Prostate gland (tissue), 2 donors: ENCODE data around the gene CKAP2L. TPM values are rescaled to one million over a fixed set of nuclear protein-coding genes. Genes with fewer than 3 reads are reported as not detected.

Experiments used
- DNase-seq: peaks from one replicate; pipeline ENCODE4 v3.0.0-alpha.2; 2019; ENCODE audit warnings: low spot score
- H3K27ac ChIP-seq, 2 donors: fragments of 200-600 bp; sonication (generic); 2 replicates each; pipeline ENCODE4 v1.5.1; 2017 to 2019
- H3K27me3 ChIP-seq: fragments of 200-600 bp; sonication (generic); replicated peaks from 2 replicates; pipeline ENCODE4 v1.5.1; 2019; ENCODE audit not compliant: insufficient read depth
- H3K36me3 ChIP-seq, 2 donors: fragments of 200-600 bp; sonication (generic); 1 replicate in 1 of 2; 2 replicates in 1 of 2; pipeline versions ENCODE4 v1.5.1 to v1.8.1; 2017 to 2019
- H3K4me1 ChIP-seq: fragments of 200-600 bp; sonication (generic); replicated peaks from 2 replicates; pipeline ENCODE4 v1.5.1; 2019
- H3K4me3 ChIP-seq, 2 donors: fragments of 200-600 bp; sonication (generic); 2 replicates each; pipeline ENCODE4 v1.5.1; 2017 to 2019
- H3K9me3 ChIP-seq: fragments of 200-600 bp; sonication (generic); 2 replicates; pipeline ENCODE4 v1.5.1; 2017
- CTCF ChIP-seq, 4 experiments: fragments of 200-600 bp in 2 of 4; fragments of 450-650 bp in 2 of 4; sonication (generic) in 2 of 4; IDR thresholded peaks; 1 replicate in 3 of 4; 2 replicates in 1 of 4; pipeline ENCODE4 v1.5.1; 2016 to 2019; ENCODE audit warnings: antibody characterized with exemption in 4 of 4, mild to moderate bottlenecking in 2 of 4, moderate library complexity in 2 of 4
- POLR2A ChIP-seq: fragments of 450-650 bp; IDR thresholded peaks from one replicate; pipeline ENCODE4 v1.6.1; 2016; ENCODE audit warnings: antibody characterized with exemption, mild to moderate bottlenecking
- POLR2AphosphoS5 ChIP-seq: sonication (generic); formaldehyde crosslinking; IDR thresholded peaks from one replicate; pipeline ENCODE4 v1.6.1; 2017; ENCODE audit warnings: antibody characterized with exemption
- WGBS: methylation state at CpG from one replicate; pipeline ENCODE4 v1.1.5; 2018; 5-methylcytosine and 5-hydroxymethylcytosine counted together
- intact Hi-C: fragments of 100-400 bp; cut with DNase I; formaldehyde crosslinking; loops from one replicate; pipeline ENCODE4 v1.14.2; 2022
- total RNA-seq, 2 donors: library from RNA; depleted of rRNA; stranded (reverse); fragments of >200 nt; gene quantifications; one replicate each; pipeline ENCODE4 v1.1.0, GENCODE V29; 2016

The CKAP2L gene
- total RNA-seq, 2 donors from 2014 or later, result 0.23 to 3.1 TPM

GRCh38 chr2:112728029-112728362 lies 36.4 kb downstream of the CKAP2L start:
- TF ChIP-seq POLR2AphosphoS5 (no peak), CTCF (IDR thresholded peaks at IDR 0.05) (no peak), POLR2A (no peak)
- H3K27me3 ChIP-seq, result no peaks in the 10 kb centered on the region
- no peaks in the 10 kb centered on the region for H3K9me3 ChIP-seq
- H3K36me3 ChIP-seq, result no peaks in the 10 kb centered on the region
- WGBS, result 83% methylated on average over 4 of the region's 4 CpGs
- no peaks in the 10 kb centered on the region for H3K4me1 ChIP-seq
- no peak overlapping the region for H3K4me3 ChIP-seq
- no peak overlapping the region for H3K27ac ChIP-seq
- intact Hi-C loops, result no loop called here
- no peak for DNase-seq

DNA sequence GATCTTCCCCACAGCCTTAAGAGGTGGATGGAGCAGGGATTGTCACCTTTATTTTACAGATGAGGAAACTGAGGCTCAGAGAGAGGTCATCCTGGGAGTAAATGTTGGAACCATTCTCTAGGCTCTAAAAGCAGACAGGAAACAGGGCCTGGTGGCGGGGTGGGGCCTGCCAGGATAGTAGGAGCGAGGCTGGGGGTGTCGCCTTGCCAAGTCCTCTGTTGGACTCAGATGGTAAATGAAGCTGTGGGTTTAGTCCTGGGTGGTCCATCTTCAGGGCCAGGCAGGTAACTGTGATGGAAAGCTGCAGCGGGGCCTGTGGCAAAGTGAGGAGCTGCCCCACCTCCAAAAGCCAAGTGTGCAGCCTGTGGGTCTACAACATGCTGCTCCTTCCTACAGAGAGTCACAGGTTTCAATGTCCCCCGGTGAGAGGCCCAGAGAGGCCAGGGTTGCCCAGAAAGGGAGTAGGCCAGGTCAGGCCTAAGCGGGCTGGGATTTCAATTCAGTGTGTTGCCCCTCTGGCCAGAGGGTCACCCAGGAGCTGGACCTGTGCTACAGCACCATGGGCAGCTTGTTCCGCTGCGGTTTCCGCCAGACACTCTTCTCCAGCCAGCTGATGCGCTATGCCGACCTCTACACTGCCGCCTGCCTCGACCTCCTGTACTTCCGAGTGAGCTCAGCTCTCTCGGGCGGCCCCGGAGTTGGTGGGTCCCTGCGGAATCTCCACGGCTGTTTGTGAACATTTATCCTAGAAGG lies 37.0 kb downstream of the CKAP2L start:
- Histone ChIP-seq H3K4me3 (no peak overlapping the region), H3K9me3 (no peaks in the 10 kb centered on the region), H3K27ac (no peak overlapping the region), H3K27me3 (no peaks in the 10 kb centered on the region), H3K4me1 (no peaks in the 10 kb centered on the region), H3K36me3 (no peaks in the 10 kb centered on the region)
- WGBS, result 94% methylated on average over 19 of the region's 19 CpGs
- intact Hi-C loops, result no loop called here
- no peak for TF ChIP-seq POLR2AphosphoS5
- TF ChIP-seq POLR2A, result no peak
- no peak for TF ChIP-seq CTCF (IDR thresholded peaks at IDR 0.05)
- no peak for DNase-seq

DNA sequence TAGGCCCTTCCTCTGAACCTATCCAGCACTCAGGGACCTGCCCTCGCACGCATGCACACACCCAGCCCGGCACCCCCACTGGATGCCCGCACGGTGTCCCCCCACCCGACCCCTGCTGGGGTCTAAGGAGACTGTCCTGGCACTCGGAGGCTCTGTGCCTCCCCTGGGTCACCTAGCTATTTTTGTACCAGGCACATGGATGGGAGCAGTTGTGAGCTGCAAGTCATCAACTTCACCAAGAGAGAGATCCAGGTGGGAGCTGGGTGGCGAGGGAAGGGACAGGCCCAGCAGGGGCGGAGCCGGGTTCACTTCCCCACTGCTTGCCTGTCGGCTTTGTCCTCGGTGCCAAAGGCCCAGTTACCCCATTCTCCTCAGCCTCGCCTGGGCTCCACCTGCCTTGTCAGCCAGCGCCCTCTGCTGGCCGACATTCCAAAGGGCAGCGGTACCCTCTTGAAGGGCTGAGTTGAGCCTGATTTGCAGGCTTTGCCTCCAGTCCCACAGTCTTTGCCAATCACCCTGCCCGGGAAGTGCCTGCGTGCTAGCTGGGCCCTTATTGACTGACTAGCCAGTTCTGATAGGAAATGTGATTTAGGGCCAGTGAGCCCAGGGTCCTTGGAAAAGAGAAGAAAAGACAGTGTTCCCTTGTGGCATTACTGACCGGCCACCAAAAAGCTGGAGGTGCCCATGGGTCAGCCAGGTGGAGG lies 37.8 kb downstream of the CKAP2L start:
- no peak overlapping the region for H3K27ac ChIP-seq
- H3K4me3 ChIP-seq, result no peak overlapping the region
- no peaks in the 10 kb centered on the region for H3K9me3 ChIP-seq
- no peaks in the 10 kb centered on the region for H3K27me3 ChIP-seq
- peak; percentile 89 for DNase-seq
- 33% methylated on average over 19 of the region's 19 CpGs for WGBS
- peak; percentile 57 for TF ChIP-seq POLR2AphosphoS5
- no peak for TF ChIP-seq POLR2A
- TF ChIP-seq CTCF (IDR thresholded peaks at IDR 0.05), result peak; percentile 93 to 99 (median 95)
- H3K4me1 ChIP-seq, result no peaks in the 10 kb centered on the region
- intact Hi-C loops, result loop anchor here (1.0 kb wide), 1 partner anchor 100 kb away; no protein-coding TSS in a partner anchor
- H3K36me3 ChIP-seq, result no peaks in the 10 kb centered on the region

GRCh38 chr2:112725545-112726457 lies 38.6 kb downstream of the CKAP2L start:
- Histone ChIP-seq H3K27me3 (no peaks in the 10 kb centered on the region), H3K4me3 (no peak overlapping the region), H3K27ac (no peak overlapping the region), H3K9me3 (no peaks in the 10 kb centered on the region), H3K4me1 (no peaks in the 10 kb centered on the region), H3K36me3 (no peaks in the 10 kb centered on the region)
- whole genome bisulfite sequencing, result 94% methylated on average over 15 of the region's 15 CpGs
- DNase-seq, result no peak
- TF ChIP-seq POLR2A (no peak), POLR2AphosphoS5 (no peak)
- intact Hi-C loops, result loop anchor here (1.0 kb wide), 1 partner anchor 100 kb away; no protein-coding TSS in a partner anchor
